RWPE2 (cell line): Measurements from ENCODE around the gene SKI.

Experiments
- ATAC-seq: fragments of 200-7000 bp; cut with Tn5 transposase; 3 replicates; pipeline ENCODE4 v1.9.1; 2021; ENCODE audit warnings: low read depth
- DNase-seq: peaks from one replicate; pipeline ENCODE4 v3.0.0-alpha.2; 2020; ENCODE audit warnings: low spot score
- H3K27ac ChIP-seq: fragments of 450-650 bp; 2 replicates; pipeline ENCODE4 v1.5.1; 2017; ENCODE audit warnings: mild to moderate bottlenecking; ENCODE audit not compliant: poor library complexity, severe bottlenecking
- H3K27me3 ChIP-seq: fragments of 250-450 bp; sonication (Bioruptor Pico); 2 replicates; pipeline ENCODE4 v1.5.1; 2021; ENCODE audit warnings: mild to moderate bottlenecking, moderate library complexity; ENCODE audit not compliant: insufficient read depth, poor library complexity, severe bottlenecking
- H3K36me3 ChIP-seq: fragments of 250-450 bp; sonication (Bioruptor Pico); 2 replicates; pipeline ENCODE4 v1.5.1; 2020; ENCODE audit warnings: low read depth, mild to moderate bottlenecking, moderate library complexity
- H3K4me1 ChIP-seq: fragments of 250-450 bp; sonication (Bioruptor Pico); 2 replicates; pipeline ENCODE4 v1.5.1; 2021; ENCODE audit warnings: mild to moderate bottlenecking, moderate library complexity; ENCODE audit not compliant: insufficient read depth, poor library complexity, severe bottlenecking
- H3K4me3 ChIP-seq: fragments of 250-450 bp; sonication (Bioruptor Pico); 2 replicates; pipeline ENCODE4 v1.5.1; 2021; ENCODE audit warnings: mild to moderate bottlenecking, moderate library complexity; ENCODE audit not compliant: severe bottlenecking
- H3K9me3 ChIP-seq: fragments of 250-450 bp; sonication (Bioruptor Pico); 2 replicates; pipeline ENCODE4 v1.5.1; 2021; ENCODE audit warnings: mild to moderate bottlenecking, moderate library complexity; ENCODE audit not compliant: severe bottlenecking
- TF ChIP-seq, protein P1 (sequence below): fragments of 450-650 bp; IDR thresholded peaks from one replicate; pipeline ENCODE4 v1.5.1; 2017; ENCODE audit warnings: mild to moderate bottlenecking, moderate library complexity; ENCODE audit not compliant: poor library complexity, severe bottlenecking

The SKI gene

DNA sequence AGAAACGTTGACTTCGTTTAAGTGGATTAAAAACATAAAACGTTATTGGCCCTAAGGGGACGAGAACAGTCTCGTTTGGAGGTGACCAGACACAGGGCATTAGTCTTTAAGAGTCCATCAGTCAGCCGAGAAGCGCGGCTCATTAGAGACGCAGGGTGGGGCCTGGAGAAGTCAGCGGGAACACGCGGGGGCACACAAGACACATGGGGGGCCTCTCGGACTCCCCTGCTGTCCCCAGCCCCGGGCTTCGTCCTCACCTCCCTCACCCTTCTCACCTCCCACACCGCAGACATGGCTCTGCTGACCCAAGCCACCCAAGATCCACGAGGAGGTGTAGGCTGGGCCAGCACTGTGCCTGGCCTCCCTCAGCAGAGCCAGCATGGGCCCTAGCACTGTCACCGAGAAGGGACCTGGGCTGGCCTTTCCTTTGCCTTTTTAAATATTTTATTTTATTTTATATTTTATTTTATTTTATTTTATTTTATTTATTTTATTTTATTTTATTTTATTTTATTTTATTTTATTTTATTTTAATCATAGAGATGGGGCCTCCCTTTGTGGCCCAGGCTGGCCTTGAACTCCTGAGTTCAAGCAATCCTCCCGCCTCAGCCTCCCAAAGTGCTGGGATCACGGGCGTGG, 114.4 kb downstream of the SKI start:
- H3K36me3 ChIP-seq = no peaks in the 10 kb centered on the region
- TF ChIP-seq, protein P1, sequence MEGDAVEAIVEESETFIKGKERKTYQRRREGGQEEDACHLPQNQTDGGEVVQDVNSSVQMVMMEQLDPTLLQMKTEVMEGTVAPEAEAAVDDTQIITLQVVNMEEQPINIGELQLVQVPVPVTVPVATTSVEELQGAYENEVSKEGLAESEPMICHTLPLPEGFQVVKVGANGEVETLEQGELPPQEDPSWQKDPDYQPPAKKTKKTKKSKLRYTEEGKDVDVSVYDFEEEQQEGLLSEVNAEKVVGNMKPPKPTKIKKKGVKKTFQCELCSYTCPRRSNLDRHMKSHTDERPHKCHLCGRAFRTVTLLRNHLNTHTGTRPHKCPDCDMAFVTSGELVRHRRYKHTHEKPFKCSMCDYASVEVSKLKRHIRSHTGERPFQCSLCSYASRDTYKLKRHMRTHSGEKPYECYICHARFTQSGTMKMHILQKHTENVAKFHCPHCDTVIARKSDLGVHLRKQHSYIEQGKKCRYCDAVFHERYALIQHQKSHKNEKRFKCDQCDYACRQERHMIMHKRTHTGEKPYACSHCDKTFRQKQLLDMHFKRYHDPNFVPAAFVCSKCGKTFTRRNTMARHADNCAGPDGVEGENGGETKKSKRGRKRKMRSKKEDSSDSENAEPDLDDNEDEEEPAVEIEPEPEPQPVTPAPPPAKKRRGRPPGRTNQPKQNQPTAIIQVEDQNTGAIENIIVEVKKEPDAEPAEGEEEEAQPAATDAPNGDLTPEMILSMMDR = no peak
- H3K27ac ChIP-seq = no peak overlapping the region
- no peak overlapping the region for H3K4me3 ChIP-seq
- peak; percentile 54 for DNase-seq
- peaks cover 5% of the 10 kb centered on the region for H3K4me1 ChIP-seq
- no peak for ATAC-seq
- H3K27me3 ChIP-seq = no peaks in the 10 kb centered on the region
- no peaks in the 10 kb centered on the region for H3K9me3 ChIP-seq

DNA sequence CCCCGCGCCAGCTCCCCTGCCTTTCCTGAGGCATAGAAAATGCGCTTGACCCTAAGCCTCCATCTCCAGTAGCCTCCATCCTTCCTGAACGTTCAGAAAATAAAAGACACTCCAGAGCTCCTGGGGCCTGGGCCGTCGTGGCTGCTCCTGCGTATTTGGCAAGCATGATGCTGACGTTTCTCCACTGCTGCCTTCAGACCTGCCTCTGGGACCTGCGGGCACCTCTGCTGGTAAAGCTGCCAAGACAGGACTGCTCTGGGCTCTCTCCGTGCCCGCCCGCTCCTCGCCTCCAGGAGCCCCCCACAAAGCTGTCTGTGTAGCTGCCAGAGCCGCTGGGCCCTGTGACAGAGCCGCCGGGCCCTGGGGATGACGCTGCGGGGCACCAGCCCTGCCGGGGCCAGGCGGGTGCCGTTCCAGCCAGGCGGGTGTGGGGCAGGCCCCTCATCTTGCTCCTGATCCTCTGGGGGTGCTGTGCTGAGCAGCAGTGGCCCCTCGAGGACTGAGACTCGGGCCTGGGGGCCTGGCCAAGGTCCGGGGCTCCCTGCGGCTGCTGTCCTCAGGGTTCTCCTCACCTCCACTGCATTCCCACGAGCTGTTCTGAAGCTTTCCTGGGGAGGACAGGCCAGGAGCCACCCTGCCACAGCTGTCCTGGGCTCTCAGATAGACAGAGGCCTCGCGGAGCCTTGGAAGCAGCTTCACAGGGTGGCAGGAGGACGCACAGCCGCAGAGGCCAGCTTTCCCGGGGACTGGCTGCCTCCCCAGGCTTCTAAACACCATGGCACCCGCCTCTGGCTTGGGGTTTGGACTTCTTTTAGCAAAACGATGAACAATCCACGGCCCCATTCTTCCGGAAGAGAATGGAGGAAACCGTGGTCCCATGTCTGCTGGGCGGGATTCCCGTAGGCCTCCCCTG, 115.2 kb downstream of the SKI start:
- H3K27me3 ChIP-seq = no peaks in the 10 kb centered on the region

DNA sequence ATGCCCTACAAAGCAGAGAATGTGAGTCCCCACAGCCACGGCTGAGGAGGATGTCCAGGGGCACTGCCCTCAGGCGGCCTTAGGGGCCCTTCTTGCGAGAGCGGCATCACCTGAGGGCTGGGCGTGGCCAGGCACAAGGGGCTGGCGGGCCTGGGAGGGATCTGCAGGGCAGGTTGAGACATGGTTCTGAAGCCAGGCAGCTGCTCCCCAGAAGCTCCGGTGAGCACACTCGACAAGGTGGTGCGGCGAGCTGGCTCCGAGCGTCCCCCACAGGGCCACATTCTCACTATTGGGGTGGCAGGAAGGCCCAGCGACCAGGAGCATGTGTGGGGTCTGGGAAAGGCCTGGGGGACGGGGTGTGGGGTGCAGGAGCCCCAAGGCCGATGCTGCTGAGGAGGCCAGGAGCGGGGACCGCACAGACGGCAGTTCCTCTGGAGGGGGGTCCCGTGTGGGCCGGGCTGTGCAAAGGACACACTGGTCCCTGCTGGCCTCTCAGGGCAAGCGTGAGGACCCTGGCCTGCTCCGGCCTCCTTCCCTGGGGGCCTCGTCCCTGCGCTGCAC, 116.1 kb downstream of the SKI start:
- peak; percentile 79 for ATAC-seq
- H3K4me3 ChIP-seq = no peak overlapping the region
- H3K36me3 ChIP-seq = no peaks in the 10 kb centered on the region
- peaks cover 5% of the 10 kb centered on the region for H3K4me1 ChIP-seq
- no peaks in the 10 kb centered on the region for H3K9me3 ChIP-seq
- DNase-seq = peak; percentile 87
- no peaks in the 10 kb centered on the region for H3K27me3 ChIP-seq
- TF ChIP-seq, protein P1 = no peak
- no peak overlapping the region for H3K27ac ChIP-seq

More for the DNA sequence above, 115.2 kb downstream of the SKI start:
- Histone ChIP-seq H3K9me3 (no peaks in the 10 kb centered on the region), H3K4me3 (no peak overlapping the region), H3K27ac (no peak overlapping the region), H3K36me3 (no peaks in the 10 kb centered on the region), H3K4me1 (peaks cover 5% of the 10 kb centered on the region)
- DNase-seq (peak; percentile 50), ATAC-seq (no peak)
- TF ChIP-seq, protein P1 = no peak

DNA sequence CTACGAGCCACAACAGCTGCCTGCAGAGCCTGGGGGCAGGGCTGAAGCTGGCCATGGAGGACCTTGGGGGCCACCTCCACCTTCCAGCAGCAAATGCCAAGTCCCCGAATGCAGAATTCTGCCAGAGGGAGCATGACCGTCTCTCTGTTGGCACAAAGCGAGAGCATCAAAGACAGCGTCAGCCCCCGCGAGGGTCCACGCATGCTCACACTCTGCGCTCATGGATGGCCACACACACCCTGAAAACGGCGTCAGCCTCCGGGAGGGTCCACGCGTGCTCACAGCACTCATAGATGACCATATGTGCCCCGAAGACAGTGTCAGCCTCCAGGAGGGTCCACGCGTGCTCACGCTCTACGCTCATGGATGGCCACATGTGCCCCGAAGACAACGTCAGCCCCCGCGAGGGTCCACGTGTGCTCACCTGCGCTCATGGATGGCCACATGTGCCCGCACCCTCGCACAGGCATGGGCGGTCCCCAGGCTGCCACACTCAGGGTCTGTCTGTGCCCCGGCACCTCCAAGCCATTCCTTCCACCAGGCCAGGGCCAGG, 116.7 kb downstream of the SKI start:
- Histone ChIP-seq H3K36me3 (no peaks in the 10 kb centered on the region), H3K9me3 (no peaks in the 10 kb centered on the region), H3K27ac (no peak overlapping the region), H3K27me3 (no peaks in the 10 kb centered on the region), H3K4me3 (no peak overlapping the region), H3K4me1 (peaks cover 5% of the 10 kb centered on the region)
- TF ChIP-seq, protein P1 = no peak
- ATAC-seq (no peak), DNase-seq (peak; percentile 45)
